ENCODE data around the gene CCDC87.

The CCDC87 gene

GRCh38 chr11:66570850-66571180, 22.0 kb downstream of the CCDC87 start:
- DNase-seq, result no peak

- DNase-seq, result no peak
These were observed 22.6 kb downstream of the CCDC87 start for GRCh38 chr11:66570079-66570849.

- DNase-seq, result no peak
These were observed 23.8 kb downstream of the CCDC87 start for GRCh38 chr11:66569076-66569475.

GRCh38 chr11:66568124-66568916, 24.5 kb downstream of the CCDC87 start, which contains the start of gene CTSF:
TSS of gene CTSF (minus strand) at chr11:66568606. CDS start at chr11:66568486, 120 bp downstream.
- peak; percentile 74 for DNase-seq

GRCh38 chr11:66567787-66568123, 25.1 kb downstream of the CCDC87 start:
- no peak for DNase-seq

- DNase-seq, result no peak
These were observed 26.6 kb downstream of the CCDC87 start for GRCh38 chr11:66566221-66566620.

GRCh38 chr11:66564984-66565383, 27.9 kb downstream of the CCDC87 start:
- DNase-seq, result no peak

- DNase-seq, result no peak
These were observed 28.3 kb downstream of the CCDC87 start for GRCh38 chr11:66564538-66564937.

GRCh38 chr11:66563832-66564231, 29.0 kb downstream of the CCDC87 start:
- DNase-seq, result no peak

- no peak for DNase-seq
These were observed 29.8 kb downstream of the CCDC87 start for GRCh38 chr11:66562907-66563583.

GRCh38 chr11:66562275-66562674, 30.6 kb downstream of the CCDC87 start:
- no peak for DNase-seq

GRCh38 chr11:66561975-66562248, 31.0 kb downstream of the CCDC87 start:
- no peak for DNase-seq

GRCh38 chr11:66561178-66561974, 31.5 kb downstream of the CCDC87 start:
- no peak for DNase-seq

GRCh38 chr11:66559866-66560676, 32.8 kb downstream of the CCDC87 start:
- no peak for DNase-seq

GRCh38 chr11:66559142-66559865, 33.6 kb downstream of the CCDC87 start:
- peak; percentile 39 for DNase-seq

- no peak for DNase-seq
These were observed 35.0 kb downstream of the CCDC87 start for GRCh38 chr11:66557733-66558326.

GRCh38 chr11:66556086-66556485, 36.8 kb downstream of the CCDC87 start:
- no peak for DNase-seq

GRCh38 chr11:66555416-66555815, 37.4 kb downstream of the CCDC87 start:
- no peak for DNase-seq

GRCh38 chr11:66554602-66555001, 38.3 kb downstream of the CCDC87 start:
- DNase-seq, result no peak

- DNase-seq, result no peak
These were observed 42.0 kb downstream of the CCDC87 start for GRCh38 chr11:66550887-66551286.

- no peak for DNase-seq
These were observed 43.2 kb downstream of the CCDC87 start for GRCh38 chr11:66549696-66550095.

Data from RPMI8226 (cell line).